A204.1 (cell line): ENCODE results near the gene RPS6KL1.
"Not testable (repeated sequence)": the region's sequence is repeated elsewhere in the genome, so short reads cannot be mapped to it uniquely, and the experiment has no call there.

Experiments used
- FAIRE-seq: peaks from 2 replicates; lab custom pipeline; 2012; peaks lifted over from hg19 to GRCh38; lab: Jason Lieb, UNC

RPS6KL1 gene

GRCh38 chr14:74935360-74935680 is 12.3 kb upstream of the RPS6KL1 start:
- FAIRE-seq, result no peak

- FAIRE-seq, result no peak
Observed at GRCh38 chr14:74934476-74935359, 11.7 kb upstream of the RPS6KL1 start.

- FAIRE-seq, result no peak
Observed at GRCh38 chr14:74934041-74934440, 11.0 kb upstream of the RPS6KL1 start.

- not testable (repeated sequence) for FAIRE-seq
Observed at GRCh38 chr14:74932936-74933335, 9.9 kb upstream of the RPS6KL1 start.

GRCh38 chr14:74932401-74932901 is 9.4 kb upstream of the RPS6KL1 start:
- no peak for FAIRE-seq

- not testable (repeated sequence) for FAIRE-seq
Observed at GRCh38 chr14:74931744-74932143, 8.7 kb upstream of the RPS6KL1 start.

GRCh38 chr14:74929242-74929641 is 6.2 kb upstream of the RPS6KL1 start:
- no peak for FAIRE-seq

GRCh38 chr14:74927225-74927624 is 4.2 kb upstream of the RPS6KL1 start:
- FAIRE-seq, result no peak

- no peak for FAIRE-seq
Observed at GRCh38 chr14:74924061-74924460, 1.0 kb upstream of the RPS6KL1 start.

- FAIRE-seq, result no peak
Observed at GRCh38 chr14:74921987-74922751, 891 bp downstream of the RPS6KL1 start.

- no peak for FAIRE-seq
Observed at GRCh38 chr14:74921053-74921620, 1.9 kb downstream of the RPS6KL1 start.

- no peak for FAIRE-seq
Observed at GRCh38 chr14:74920281-74920680, 2.8 kb downstream of the RPS6KL1 start.

- no peak for FAIRE-seq
Observed at GRCh38 chr14:74919421-74920165, 3.5 kb downstream of the RPS6KL1 start.

GRCh38 chr14:74918380-74918779 is 4.7 kb downstream of the RPS6KL1 start:
- no peak for FAIRE-seq

- no peak for FAIRE-seq
Observed at GRCh38 chr14:74917646-74918081, 5.4 kb downstream of the RPS6KL1 start.

- FAIRE-seq, result no peak
Observed at GRCh38 chr14:74917178-74917543, 5.9 kb downstream of the RPS6KL1 start.

- no peak for FAIRE-seq
Observed at GRCh38 chr14:74915826-74916225, 7.2 kb downstream of the RPS6KL1 start.

GRCh38 chr14:74915426-74915825 is 7.6 kb downstream of the RPS6KL1 start:
- FAIRE-seq, result no peak

GRCh38 chr14:74913986-74914573 is 9.0 kb downstream of the RPS6KL1 start:
- no peak for FAIRE-seq

- FAIRE-seq, result no peak
Observed at GRCh38 chr14:74913393-74913910, 9.6 kb downstream of the RPS6KL1 start.

- FAIRE-seq, result no peak
Observed at GRCh38 chr14:74912801-74913200, 10.3 kb downstream of the RPS6KL1 start.

- no peak for FAIRE-seq
Observed at GRCh38 chr14:74912111-74912510, 10.9 kb downstream of the RPS6KL1 start.
